Stimulated activated effector memory CD8-positive, alpha-beta T cell treated with anti-CD3 and anti-CD28 coated beads, Interleukin-12 subunit alpha, Interleukin-12 subunit beta, amount 100 ng/mL, for 72 hours (primary cell): ENCODE measurements around the gene GLYATL1B.
"Not testable (repeated sequence)": the region's sequence is repeated elsewhere in the genome, so short reads cannot be mapped to it uniquely, and the experiment has no call there.

Source experiments
- ATAC-seq: fragments of 150-1000 bp; cut with Tn5 transposase; 2 replicates; pipeline ENCODE4 v1.10.0; 2021
- DNase-seq, 2 donors: peaks; one replicate each; pipeline ENCODE4 v3.0.0; 2021 to 2022; ENCODE audit warnings: low spot score in 2 of 2
- H3K27ac Mint-ChIP-seq: one replicate; pipeline ENCODE4 v1.8.0; 2022; ENCODE audit warnings: mild to moderate bottlenecking, mixed read lengths
- H3K36me3 Mint-ChIP-seq: one replicate; pipeline ENCODE4 v1.8.0; 2022; ENCODE audit warnings: mild to moderate bottlenecking, mixed read lengths
- H3K4me1 Mint-ChIP-seq: one replicate; pipeline ENCODE4 v1.8.0; 2022; ENCODE audit warnings: mixed read lengths
- H3K4me3 Mint-ChIP-seq: one replicate; pipeline ENCODE4 v1.8.0; 2022; ENCODE audit warnings: mild to moderate bottlenecking, mixed read lengths
- H3K9me3 Mint-ChIP-seq: one replicate; pipeline ENCODE4 v1.8.0; 2022; ENCODE audit warnings: mixed read lengths

The GLYATL1B gene, protein sequence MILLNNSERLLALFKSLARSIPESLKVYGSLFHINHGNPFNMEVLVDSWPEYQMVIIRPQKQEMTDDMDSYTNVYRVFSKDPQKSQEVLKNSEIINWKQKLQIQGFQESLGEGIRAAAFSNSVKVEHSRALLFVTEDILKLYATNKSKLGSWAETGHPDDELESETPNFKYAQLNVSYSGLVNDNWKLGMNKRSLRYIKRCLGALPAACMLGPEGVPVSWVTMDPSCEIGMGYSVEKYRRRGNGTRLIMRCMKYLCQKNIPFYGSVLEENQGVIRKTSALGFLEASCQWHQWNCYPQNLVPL

DNA sequence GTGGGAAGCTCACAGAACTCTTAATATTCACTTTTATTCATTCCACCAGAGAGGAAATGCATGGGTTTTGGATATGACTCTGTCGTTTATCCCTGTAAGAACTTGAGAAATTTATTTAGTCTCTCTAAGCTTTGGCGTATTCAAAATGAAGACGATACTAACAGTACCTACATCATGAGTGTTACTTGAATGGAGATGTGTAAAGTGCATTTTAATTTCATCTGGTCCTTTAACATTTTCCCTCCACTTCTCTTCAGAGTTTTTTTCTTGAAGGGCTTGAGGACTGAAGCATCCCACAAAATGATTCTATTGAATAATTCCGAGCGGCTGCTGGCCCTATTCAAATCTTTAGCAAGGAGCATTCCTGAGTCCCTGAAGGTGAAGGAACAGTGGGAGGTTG lies at the start of gene GLYATL1B:
Gene GLYATL1B (plus strand): TSS at position 301 of the 400 bp plus-strand sequence. CDS start 0 bp downstream, at position 301.
- not testable (repeated sequence) for H3K9me3 Mint-ChIP-seq

DNA sequence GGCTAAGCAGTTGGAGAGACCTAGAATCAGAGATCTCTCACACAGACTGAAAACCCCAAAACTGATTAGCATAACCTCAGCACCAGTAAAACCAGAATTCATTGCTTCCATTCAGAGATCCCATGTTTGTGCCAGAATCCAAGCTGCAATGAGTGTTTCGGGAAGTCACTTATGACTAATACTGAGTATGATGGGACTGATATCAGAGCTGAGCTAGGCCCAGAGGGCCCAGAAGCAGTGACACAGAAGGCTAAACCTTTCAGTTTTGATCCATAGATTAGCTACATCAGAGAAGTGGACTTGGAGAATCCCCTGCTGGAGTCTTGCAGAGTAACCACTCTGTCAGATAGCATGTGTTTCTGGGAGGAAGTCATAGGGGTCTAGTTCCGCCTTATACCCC lies 49.6 kb upstream of the GLYATL1B start:
- not testable (repeated sequence) for H3K4me1 Mint-ChIP-seq, ATAC-seq, H3K27ac Mint-ChIP-seq, H3K9me3 Mint-ChIP-seq, H3K36me3 Mint-ChIP-seq, H3K4me3 Mint-ChIP-seq, DNase-seq

More for the DNA sequence above, at the start of gene GLYATL1B:
- not testable (repeated sequence) for ATAC-seq, DNase-seq, H3K27ac Mint-ChIP-seq, H3K36me3 Mint-ChIP-seq, H3K4me3 Mint-ChIP-seq, H3K4me1 Mint-ChIP-seq

DNA sequence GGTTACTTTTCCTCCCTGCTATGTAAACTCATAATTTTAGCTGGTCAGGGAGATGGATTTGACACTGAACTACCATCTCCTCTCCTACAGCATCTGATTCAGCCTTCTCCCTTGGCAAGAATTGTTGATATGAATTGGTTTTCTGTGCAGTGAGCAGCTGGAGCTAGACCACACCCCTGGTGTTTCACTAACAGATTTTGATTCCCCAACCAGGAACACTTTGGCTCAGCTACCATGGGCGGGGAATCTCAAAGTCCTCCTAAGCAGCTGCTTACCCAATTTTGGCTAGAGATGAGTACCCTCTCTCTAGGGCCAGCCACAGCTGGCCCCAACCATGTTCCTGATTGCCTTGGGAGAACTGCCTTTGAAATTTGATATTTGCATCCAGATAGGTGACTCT lies 48.7 kb upstream of the GLYATL1B start:
- not testable (repeated sequence) for H3K4me3 Mint-ChIP-seq, H3K27ac Mint-ChIP-seq, H3K4me1 Mint-ChIP-seq, H3K9me3 Mint-ChIP-seq, H3K36me3 Mint-ChIP-seq, DNase-seq, ATAC-seq

DNA sequence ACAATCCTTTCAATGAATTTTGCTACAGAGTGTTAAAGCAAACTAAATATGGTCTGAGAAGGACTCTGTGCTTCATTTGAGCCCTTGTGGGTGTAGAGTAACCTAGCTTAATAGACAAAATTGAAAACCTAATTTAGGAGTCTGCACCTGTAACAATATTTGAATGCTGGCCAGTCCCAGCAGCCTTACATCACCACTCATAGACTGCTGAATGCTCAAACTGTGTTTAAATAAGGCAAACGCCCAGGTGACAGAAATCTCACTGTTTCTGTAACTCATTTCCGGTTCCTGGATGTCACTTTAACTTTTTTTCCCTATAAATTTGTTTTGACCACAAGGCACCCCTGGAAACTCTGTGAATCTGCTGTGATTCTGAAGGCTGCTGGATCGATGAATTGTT lies 45.5 kb upstream of the GLYATL1B start:
- Mint-ChIP-seq H3K27ac (no peak overlapping the region), H3K9me3 (no peaks in the 10 kb centered on the region), H3K36me3 (no peaks in the 10 kb centered on the region), H3K4me1 (no peaks in the 10 kb centered on the region), H3K4me3 (no peak overlapping the region)
- ATAC-seq (no peak), DNase-seq (no peak)

DNA sequence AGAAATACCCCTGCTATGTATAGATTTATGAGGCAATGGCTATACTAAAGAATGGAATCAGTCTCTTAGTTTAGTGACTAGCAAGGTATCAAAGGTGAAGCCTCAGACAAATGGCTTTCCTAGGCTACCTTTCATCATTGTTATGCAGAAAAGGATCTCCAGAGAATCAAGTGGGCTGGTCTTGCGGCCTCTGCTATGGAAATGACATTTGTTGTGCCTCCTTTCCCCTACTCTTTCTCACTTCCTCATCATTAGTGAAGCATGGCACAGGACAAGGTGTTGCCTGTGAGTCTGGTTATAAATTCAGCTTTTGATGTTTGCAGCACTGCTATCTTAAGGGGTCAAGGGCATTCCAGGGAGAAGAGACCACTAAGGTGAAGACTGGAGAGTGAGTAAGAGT lies 34.7 kb upstream of the GLYATL1B start:
- not testable (repeated sequence) for H3K4me3 Mint-ChIP-seq, H3K9me3 Mint-ChIP-seq, H3K27ac Mint-ChIP-seq, DNase-seq, H3K4me1 Mint-ChIP-seq, H3K36me3 Mint-ChIP-seq, ATAC-seq

DNA sequence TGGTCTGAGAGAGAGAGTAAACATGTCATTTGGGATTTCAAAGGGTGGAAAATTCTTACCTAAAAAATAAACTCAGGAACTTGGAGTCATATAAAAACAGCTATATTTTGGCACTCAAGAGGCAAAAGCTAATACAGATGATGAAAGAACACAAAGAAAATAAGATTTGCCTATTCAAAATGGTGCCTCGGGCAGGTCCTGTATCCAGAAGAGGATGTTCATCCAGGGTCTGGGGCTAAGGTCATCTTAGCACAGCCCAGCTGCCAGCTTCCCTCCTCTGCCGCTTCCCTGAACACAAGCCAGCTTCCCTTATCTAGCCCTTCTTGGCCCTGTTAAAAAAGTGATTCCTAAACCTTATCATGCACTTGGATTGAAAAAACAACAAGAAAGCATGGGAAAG lies 33.8 kb upstream of the GLYATL1B start:
- not testable (repeated sequence) for DNase-seq, H3K4me3 Mint-ChIP-seq, H3K9me3 Mint-ChIP-seq, H3K4me1 Mint-ChIP-seq, H3K27ac Mint-ChIP-seq, H3K36me3 Mint-ChIP-seq, ATAC-seq

DNA sequence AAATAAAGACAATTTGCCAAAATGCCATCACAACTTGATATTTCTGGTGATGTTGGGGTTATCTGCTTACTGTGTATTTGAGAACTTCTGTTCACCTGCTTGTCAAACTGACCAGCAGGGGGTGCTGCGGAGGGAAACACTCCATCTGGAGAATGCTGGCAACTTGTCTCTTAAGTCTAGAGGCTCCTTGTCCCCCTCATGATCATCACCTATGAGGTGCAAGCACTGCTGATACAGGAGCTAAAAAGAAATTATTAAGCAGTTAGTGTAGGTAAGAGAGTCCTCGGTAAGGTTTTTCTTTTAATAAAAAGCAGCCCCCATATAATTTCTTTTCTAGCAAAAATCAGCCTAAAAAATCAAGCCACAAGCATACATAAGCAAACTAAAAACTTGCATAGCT lies 32.7 kb upstream of the GLYATL1B start:
- peak; percentile 76 for ATAC-seq
- no peaks in the 10 kb centered on the region for H3K9me3 Mint-ChIP-seq
- no peak overlapping the region for H3K4me3 Mint-ChIP-seq
- no peaks in the 10 kb centered on the region for H3K36me3 Mint-ChIP-seq
- peaks cover 6% of the 10 kb centered on the region for H3K4me1 Mint-ChIP-seq
- peak; percentile 65 to 84 for DNase-seq
- no peak overlapping the region for H3K27ac Mint-ChIP-seq

DNA sequence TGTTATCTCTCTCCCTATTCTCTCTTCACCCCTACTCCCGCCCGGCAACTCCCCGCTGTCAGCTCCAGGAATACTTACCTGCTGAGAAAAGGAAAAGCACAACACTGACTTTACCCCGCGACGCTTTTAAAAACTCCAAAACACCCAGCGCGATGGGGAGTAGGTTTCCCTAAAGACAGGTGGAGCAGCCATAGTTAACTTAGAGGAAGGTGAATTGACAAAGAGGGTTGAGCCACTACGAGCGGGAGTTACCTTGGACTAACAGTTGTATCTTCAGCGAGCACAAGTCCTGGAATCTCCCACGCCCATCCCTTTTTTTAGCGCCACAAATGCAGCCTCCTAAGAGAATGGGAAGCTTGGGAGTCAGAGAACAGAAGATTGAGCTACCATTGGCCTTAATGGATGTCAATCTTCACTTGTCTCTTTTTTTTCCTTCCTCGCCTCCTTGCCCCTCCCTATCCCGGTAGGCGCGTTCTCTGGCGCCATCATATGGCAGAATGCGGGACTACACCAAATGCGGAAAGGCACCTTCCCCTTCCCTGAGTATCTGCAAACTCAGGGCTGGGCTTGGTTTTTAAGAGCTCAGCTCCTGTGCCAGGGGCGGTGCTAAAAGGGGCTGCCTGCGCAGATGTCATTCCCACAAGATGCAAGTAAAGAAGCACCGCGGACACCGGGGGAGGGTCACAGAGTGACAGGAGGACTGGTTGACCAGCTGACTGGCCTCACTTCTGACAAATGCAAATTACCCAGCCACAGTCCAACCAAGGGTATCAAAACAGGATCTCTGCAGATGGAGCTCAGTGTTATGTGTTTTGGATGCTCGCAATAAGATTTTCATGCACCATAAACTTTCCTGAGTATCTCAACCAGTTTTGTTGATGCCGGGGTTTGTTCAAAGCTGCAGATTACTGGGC lies 27.7 kb upstream of the GLYATL1B start:
- DNase-seq (peak; percentile 93 to 97), ATAC-seq (peak; percentile 86)
- H3K4me1 Mint-ChIP-seq, H3K9me3 Mint-ChIP-seq, H3K36me3 Mint-ChIP-seq, H3K27ac Mint-ChIP-seq: not testable (repeated sequence)
- peak overlapping the region; percentile 65 for H3K4me3 Mint-ChIP-seq

DNA sequence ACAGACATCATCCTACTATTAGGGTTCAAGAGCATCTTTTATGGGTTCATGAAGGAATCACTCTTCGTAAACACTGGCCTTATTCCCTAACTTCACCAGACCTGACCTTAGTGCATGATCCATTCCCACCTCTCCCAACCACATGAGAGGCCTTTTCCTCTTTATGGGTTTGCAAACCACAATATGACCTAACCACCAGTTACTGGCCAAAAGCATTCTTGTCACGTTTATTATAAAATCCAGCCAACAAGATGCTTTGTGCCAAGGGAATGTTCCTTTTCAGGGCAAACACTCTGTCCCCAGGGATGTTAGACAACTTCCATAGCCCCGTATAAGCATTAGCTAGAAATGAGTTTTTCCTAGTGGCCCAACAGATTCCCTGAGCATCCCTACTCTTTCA lies 26.0 kb upstream of the GLYATL1B start:
- not testable (repeated sequence) for H3K27ac Mint-ChIP-seq, H3K4me1 Mint-ChIP-seq, DNase-seq, H3K9me3 Mint-ChIP-seq, H3K36me3 Mint-ChIP-seq, ATAC-seq, H3K4me3 Mint-ChIP-seq

DNA sequence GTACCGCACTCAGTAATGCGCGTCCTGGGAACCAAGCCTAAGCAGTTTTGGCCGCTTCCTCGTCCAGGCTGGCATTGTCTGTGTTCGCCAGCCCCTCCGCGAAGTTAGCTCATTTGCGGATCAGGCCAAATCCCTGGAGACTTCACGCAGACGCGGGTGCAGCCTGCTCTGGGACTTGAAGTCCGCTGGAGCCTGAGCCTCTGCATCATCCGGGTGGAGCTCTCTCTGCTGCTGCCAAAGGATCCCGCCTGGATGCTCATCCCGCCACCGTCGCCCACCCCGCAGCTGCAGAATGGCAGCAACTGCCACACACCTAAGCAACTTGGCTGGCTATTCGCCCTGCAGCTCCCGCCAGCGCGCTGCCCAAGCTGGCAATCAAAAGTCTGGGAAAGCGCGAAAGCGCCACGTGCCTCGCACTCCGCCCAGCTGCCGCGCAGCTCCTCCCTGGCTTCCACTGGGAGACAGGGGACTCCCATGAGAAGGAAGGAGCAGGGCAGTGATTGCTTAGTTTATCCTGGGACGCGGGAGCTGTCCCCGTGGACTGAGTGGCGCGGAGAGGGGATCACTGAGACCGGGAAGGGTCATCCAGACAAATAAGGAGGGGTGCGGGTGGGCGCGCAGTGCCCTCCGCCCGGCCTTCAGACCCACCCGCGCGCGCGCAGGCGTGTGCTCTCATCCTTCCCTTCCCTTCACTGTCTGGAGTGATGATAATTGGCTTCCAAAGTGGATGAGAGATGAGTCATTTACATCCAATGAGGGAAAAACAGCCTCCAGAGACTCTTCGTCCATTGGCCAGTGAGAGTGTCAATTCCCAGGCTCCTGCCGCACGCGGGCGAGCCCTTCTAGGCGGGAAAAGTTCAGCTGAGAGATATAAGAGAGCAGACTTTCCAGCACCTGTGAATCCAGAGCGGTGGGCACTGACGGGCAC lies 23.2 kb upstream of the GLYATL1B start:
- ATAC-seq, result no peak
- H3K9me3 Mint-ChIP-seq, result no peaks in the 10 kb centered on the region
- no peak overlapping the region for H3K27ac Mint-ChIP-seq
- DNase-seq, result no peak
- H3K36me3 Mint-ChIP-seq, result no peaks in the 10 kb centered on the region
- H3K4me1 Mint-ChIP-seq, result peaks cover 9% of the 10 kb centered on the region
- H3K4me3 Mint-ChIP-seq, result no peak overlapping the region

DNA sequence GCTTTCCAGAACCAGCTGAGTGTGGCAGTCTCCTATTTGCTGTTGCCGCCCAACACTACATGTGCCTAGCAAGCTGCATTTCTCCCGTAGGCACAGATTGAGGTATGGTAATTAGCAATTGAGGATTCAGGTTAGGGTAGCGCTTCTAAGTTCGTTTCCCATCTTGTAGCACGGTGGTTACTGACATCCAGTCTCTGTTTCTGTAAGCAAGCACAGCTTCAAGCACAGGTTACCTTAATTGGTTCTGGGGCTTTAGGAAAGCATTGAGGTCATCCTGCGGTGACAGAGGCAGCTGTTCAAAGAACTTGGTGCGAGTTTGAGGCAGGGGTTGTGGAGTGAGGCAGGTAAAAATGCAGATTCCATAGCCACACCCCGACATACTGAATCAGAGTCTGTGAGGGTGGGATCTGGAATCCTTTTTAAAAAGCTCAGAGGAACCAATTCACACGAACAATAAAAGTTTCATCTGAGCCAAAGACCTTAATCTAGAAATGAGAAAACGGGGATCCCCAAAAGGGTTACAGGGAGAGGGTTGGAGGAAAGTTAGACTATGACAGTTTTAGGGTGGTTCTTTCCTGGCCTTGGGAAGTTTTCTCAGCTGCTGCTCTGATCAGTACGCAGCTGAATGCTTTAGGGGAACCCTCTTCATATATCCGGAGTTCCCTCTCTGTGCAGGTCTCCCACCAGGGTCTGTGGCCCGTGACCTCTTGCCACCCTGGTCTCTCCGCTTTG lies 21.9 kb upstream of the GLYATL1B start:
- ATAC-seq, H3K36me3 Mint-ChIP-seq, H3K4me3 Mint-ChIP-seq, H3K27ac Mint-ChIP-seq, H3K9me3 Mint-ChIP-seq, H3K4me1 Mint-ChIP-seq, DNase-seq: not testable (repeated sequence)

DNA sequence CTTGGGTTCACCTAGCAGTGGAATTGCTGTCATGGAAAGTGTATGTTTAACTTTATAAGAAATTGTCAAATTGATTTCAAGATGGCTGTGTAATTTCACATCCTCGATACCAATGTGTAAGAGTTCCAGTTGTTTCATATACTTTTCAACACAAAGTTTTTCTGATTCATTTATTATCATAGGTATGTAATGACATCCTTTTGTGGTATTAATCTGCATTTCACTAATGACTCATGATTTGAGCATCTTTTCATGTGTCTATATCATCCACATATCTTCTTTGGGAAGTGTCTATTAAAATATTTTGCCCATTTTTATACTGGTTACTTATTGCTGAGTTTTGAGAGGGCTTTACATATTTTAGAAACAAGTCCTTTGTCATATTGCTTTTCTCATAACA lies 17.0 kb upstream of the GLYATL1B start:
- Mint-ChIP-seq H3K4me3 (no peak overlapping the region), H3K4me1 (no peaks in the 10 kb centered on the region), H3K36me3 (no peaks in the 10 kb centered on the region), H3K9me3 (no peaks in the 10 kb centered on the region), H3K27ac (no peak overlapping the region)
- DNase-seq (no peak), ATAC-seq (peak; percentile 49)

DNA sequence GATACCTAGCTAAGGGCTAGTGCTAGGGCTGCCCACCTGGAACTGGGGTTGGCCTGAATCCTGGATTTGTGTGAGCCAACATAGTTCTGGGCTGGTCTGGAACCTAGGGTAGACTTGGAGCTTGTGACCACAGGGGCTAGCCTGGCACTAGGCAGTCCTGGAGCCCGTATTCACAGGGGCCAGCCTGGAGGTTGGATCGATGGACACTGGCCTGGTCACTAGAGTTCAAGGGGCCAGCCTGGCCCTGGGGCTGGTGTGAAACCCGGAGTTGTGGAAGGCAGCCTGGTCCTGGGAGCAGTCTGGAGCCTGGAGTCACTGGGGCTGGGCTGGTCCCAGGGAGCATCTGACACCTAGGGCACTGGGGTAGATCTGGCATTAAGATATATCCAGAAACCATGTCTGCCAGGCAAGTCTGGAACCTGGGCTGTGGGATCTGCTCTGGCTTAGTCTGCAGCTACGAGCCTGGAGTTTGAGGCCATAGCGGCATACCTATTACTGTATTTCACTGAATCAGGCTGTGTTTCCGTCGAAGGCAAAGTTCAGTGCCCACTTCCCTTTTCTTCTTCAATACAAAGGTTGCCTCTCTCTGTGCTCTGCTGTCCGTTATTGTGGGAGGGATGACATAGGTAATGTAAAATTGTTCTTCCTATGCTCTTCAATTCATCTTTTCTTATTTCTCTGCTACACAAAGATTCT lies 9.1 kb upstream of the GLYATL1B start:
- ATAC-seq (peak; percentile 19), DNase-seq (no peak)
- no peaks in the 10 kb centered on the region for H3K9me3 Mint-ChIP-seq
- no peaks in the 10 kb centered on the region for H3K4me1 Mint-ChIP-seq
- no peak overlapping the region for H3K4me3 Mint-ChIP-seq
- no peaks in the 10 kb centered on the region for H3K36me3 Mint-ChIP-seq
- no peak overlapping the region for H3K27ac Mint-ChIP-seq

DNA sequence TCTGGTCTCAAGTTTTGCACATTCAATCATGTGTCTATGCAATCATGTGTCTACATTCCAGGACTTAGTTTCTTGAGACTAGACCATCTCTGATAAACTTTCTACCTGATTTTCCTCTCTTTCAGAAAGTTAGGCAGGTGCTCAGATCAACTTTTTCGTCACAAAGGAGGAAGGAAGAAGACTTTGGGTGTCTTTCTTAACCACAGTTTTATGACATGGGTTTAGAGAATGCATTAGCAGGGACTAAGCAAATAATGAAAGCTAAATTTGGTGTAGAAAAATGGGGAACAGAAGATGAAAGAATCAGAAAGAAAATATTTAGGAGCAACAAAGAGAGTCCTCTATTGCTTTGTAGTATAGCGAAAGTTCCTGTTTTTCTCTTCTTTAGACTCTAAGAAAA lies 7.7 kb upstream of the GLYATL1B start:
- H3K27ac Mint-ChIP-seq, result no peak overlapping the region
- H3K36me3 Mint-ChIP-seq, result no peaks in the 10 kb centered on the region
- DNase-seq (no peak), ATAC-seq (no peak)
- H3K9me3 Mint-ChIP-seq, result no peaks in the 10 kb centered on the region
- H3K4me1 Mint-ChIP-seq, result no peaks in the 10 kb centered on the region
- H3K4me3 Mint-ChIP-seq, result no peak overlapping the region
